ENCODE measurements around the gene LRP6. TPM values are rescaled to one million over a fixed set of nuclear protein-coding genes. Genes with fewer than 3 reads are reported as not detected.

LRP6 gene
- total RNA-seq, 1 experiment from 2014 or later, result 6.7 TPM

DNA sequence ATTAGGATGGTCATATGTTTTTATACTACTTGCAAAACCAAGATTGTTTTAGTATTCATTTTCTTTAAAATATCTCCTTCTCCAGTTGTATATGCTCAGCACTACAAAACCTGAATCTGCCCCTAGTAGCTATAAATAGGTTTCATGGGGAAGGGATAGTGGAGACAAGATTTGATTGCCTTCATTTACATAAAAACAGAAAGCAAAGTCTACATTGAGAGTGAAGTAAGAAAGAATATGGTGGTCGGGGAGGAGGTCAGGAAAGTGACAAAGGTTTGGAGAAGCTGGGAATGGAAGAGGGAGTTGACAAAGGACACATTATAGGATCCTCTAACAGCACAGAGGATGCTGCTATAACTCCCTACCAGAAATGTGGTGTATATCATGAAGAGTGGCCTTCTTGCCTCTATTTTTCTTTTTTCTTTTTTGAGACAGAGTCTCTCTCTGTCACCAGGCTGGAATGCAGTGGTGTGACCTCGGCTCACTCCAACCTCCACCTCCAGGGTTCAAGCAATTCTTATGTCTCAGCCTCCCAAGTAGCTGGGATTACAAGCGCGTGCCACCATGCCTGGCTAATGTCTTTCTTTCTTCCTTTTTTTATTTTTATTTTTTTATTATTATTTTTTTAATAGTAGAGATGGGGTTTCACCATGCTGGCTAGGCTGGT lies 6.6 kb upstream of the LRP6 start:
- H3K36me3 ChIP-seq (ENCODE audit: insufficient read depth, low read length), result no peaks in the 10 kb centered on the region
- no peaks in the 10 kb centered on the region for H3K9me2 ChIP-seq (replicated peaks; ENCODE audit: insufficient read depth, low read length)
- no peaks in the 10 kb centered on the region for H4K20me1 ChIP-seq (ENCODE audit: insufficient read depth, low read depth, low read length)
- DNase-seq, result no peak
- H3K4me3 ChIP-seq (ENCODE audit: low read length), result no peak overlapping the region
- no peaks in the 10 kb centered on the region for H3K79me2 ChIP-seq (ENCODE audit: low read length)
- H3K4me1 ChIP-seq (ENCODE audit: low read length), result no peaks in the 10 kb centered on the region
- H3K27me3 ChIP-seq (ENCODE audit: low read length), result no peaks in the 10 kb centered on the region
- no peaks in the 10 kb centered on the region for H3K9me3 ChIP-seq (ENCODE audit: low read length)
- no peak overlapping the region for H3K9ac ChIP-seq (ENCODE audit: low read length)
- no peak overlapping the region for H2AFZ ChIP-seq (ENCODE audit: low read length)
- H3K27ac ChIP-seq (ENCODE audit: low read length), result no peak overlapping the region
- H3K4me2 ChIP-seq (ENCODE audit: low read depth, low read length, poor library complexity, severe bottlenecking), result no peak overlapping the region

DNA sequence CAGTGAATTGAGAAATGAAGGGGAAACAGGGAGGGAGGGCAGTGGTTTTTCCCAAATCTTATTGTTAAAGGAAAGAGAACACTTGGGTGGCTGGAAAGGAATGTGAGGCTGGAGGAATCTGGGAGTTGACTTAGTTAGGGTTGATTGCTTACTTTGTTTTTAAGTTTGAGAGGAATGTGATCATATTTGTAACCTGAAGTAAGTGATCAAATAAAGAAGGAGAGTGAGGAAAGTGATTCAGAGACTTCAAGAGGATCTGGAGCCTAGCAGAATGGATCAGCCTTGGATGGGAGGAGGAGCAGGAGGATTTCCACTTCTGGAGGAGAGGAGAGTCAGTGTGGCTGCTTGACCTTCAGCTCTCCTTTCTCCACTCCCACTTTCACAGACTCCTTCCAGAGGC lies 6.0 kb upstream of the LRP6 start:
- Histone ChIP-seq H3K4me3 (ENCODE audit: low read length) (no peak overlapping the region), H3K4me2 (ENCODE audit: low read depth, low read length, poor library complexity, severe bottlenecking) (no peak overlapping the region), H3K36me3 (ENCODE audit: insufficient read depth, low read length) (no peaks in the 10 kb centered on the region), H2AFZ (ENCODE audit: low read length) (no peak overlapping the region), H4K20me1 (ENCODE audit: insufficient read depth, low read depth, low read length) (no peaks in the 10 kb centered on the region), H3K27ac (ENCODE audit: low read length) (no peak overlapping the region), H3K9me2 (replicated peaks; ENCODE audit: insufficient read depth, low read length) (no peaks in the 10 kb centered on the region), H3K27me3 (ENCODE audit: low read length) (no peaks in the 10 kb centered on the region), H3K9ac (ENCODE audit: low read length) (no peak overlapping the region), H3K9me3 (ENCODE audit: low read length) (no peaks in the 10 kb centered on the region), H3K79me2 (ENCODE audit: low read length) (no peaks in the 10 kb centered on the region), H3K4me1 (ENCODE audit: low read length) (no peaks in the 10 kb centered on the region; the same call in 1 of the 2 replicates)
- no peak for DNase-seq

DNA sequence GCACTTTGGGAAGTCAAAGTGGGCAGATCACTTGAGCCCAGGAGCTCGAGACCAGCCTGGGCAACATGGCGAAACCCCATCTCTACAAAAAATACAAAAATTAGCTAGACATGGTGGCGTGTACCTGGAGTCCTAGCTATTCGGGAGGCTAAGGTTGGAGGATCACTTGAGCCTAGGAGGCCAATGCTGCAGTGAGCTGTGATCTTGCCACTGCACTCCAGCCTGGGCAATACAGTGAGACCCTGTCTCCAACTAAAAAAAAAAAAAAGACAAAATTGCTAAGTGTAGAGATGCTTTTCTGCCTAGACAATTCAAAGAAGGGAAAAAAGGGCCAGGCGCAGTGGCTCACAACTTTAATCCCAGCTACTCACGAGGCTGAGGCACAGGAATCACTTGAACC lies 3.4 kb upstream of the LRP6 start:
- Histone ChIP-seq H3K9ac (ENCODE audit: low read length) (no peak overlapping the region), H3K4me2 (ENCODE audit: low read depth, low read length, poor library complexity, severe bottlenecking) (no peak overlapping the region), H3K36me3 (ENCODE audit: insufficient read depth, low read length) (no peaks in the 10 kb centered on the region), H3K27me3 (ENCODE audit: low read length) (no peaks in the 10 kb centered on the region), H3K27ac (ENCODE audit: low read length) (no peak overlapping the region), H2AFZ (ENCODE audit: low read length) (no peak overlapping the region), H3K4me1 (ENCODE audit: low read length) (peaks cover 19% of the 10 kb centered on the region), H3K4me3 (ENCODE audit: low read length) (no peak overlapping the region), H3K79me2 (ENCODE audit: low read length) (0 out of 2 replicates have a peak, but pooled peaks cover 3% of the 10 kb centered on the region), H3K9me3 (ENCODE audit: low read length) (no peaks in the 10 kb centered on the region), H4K20me1 (ENCODE audit: insufficient read depth, low read depth, low read length) (peaks cover 4% of the 10 kb centered on the region), H3K9me2 (replicated peaks; ENCODE audit: insufficient read depth, low read length) (no peaks in the 10 kb centered on the region)
- no peak for DNase-seq

DNA sequence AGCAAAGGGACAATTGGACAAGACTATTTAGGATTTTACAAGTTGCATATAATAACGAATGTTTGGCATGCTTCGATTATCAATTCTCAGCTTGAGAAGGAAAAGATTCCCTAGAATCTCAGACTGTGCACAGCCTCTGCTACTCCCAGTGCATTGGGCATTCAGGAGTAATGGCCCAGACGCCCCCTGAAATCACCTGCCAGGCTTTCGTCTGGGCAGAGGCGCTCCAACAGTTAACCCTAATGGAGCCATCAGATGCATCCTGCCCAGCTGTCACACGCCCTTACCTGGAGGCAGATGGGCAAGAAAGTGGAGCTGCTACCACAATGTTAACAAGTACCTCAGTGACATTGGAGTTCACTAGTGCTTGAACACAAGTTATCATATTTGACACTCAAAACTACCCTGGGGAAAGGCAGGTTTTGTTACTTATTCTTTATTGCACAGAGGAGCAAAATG lies 927 bp upstream of the LRP6 start:
- Histone ChIP-seq H3K9ac (ENCODE audit: low read length) (peak overlapping the region; percentile 81), H3K27ac (ENCODE audit: low read length) (no peak overlapping the region), H3K9me2 (replicated peaks; ENCODE audit: insufficient read depth, low read length) (no peaks in the 10 kb centered on the region), H3K4me2 (ENCODE audit: low read depth, low read length, poor library complexity, severe bottlenecking) (peak overlapping the region; percentile 81), H2AFZ (ENCODE audit: low read length) (peak overlapping the region; percentile 87), H3K4me3 (ENCODE audit: low read length) (peak overlapping the region; percentile 79), H4K20me1 (ENCODE audit: insufficient read depth, low read depth, low read length) (peaks cover 13% of the 10 kb centered on the region), H3K9me3 (ENCODE audit: low read length) (no peaks in the 10 kb centered on the region), H3K79me2 (ENCODE audit: low read length) (peaks cover 5% of the 10 kb centered on the region), H3K27me3 (ENCODE audit: low read length) (no peaks in the 10 kb centered on the region), H3K4me1 (ENCODE audit: low read length) (peaks cover 24% of the 10 kb centered on the region), H3K36me3 (ENCODE audit: insufficient read depth, low read length) (no peaks in the 10 kb centered on the region)
- no peak for DNase-seq

DNA sequence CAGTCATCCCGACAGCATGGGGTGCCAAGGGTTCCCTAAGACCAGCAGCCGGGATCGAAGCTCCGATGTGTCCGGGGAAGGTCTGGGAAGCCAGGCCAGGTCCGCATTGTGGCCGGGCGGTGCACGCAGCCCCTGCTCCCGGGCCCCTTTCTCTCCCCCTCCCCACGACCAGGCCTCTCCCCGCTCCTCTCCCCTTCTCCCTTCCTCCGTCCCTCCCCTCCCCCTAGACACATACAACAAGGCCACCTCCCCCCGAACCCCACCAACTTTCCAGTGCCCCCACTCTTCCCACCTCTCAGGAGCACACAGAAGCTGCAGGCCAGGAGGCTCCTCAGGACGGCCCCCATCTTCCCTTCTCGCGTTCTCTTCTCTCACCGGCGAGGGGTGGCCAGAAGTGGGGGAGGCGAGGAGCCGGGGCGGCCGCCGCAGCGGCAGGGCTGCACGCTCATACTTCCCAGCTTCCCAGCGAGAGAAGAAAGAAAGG lies 413 bp downstream of the LRP6 start:
- Histone ChIP-seq H3K36me3 (ENCODE audit: insufficient read depth, low read length) (no peaks in the 10 kb centered on the region), H2AFZ (ENCODE audit: low read length) (peak overlapping the region; percentile 87), H3K27ac (ENCODE audit: low read length) (no peak overlapping the region)

DNA sequence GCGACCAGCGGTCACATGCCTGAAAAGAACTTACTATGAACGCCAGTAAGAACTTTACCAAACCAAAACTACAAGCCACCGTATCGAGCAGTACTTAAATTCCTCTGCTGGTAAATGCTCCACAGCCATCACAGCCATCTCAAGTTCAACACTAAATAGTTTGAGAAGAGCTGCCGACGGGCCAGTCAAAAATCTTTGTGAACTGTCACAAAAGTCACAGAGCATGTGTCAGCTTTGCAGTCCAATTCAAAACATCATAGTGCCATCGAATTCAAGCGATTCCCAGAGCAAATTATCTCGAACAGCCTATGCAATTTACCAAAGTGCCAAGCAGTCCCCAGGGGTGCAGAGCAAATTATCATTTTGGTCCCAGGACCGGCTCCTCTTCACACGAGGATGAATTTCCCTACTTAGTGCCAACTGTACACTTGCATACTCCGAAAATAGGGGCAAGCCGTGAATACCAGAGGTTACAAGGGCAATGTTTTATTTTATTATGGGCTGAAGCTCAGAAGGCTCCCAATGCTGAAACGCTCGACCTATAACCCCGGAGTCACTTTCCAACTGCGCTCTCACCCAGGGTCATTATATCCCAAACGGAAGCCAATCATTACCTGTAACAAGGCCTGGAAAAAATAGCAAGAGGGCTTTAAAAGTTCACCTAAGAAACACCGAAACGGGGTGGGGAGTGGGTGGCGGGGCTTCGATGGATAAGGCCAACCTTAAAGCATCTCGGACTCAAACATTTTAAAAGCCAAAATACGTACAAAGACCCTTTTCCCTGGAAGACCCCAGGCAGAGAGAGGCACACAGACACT lies 1.1 kb downstream of the LRP6 start:
- no peak overlapping the region for H3K27ac ChIP-seq (ENCODE audit: low read length)
- H3K79me2 ChIP-seq (ENCODE audit: low read length), result peaks cover 5% of the 10 kb centered on the region
- H3K9ac ChIP-seq (ENCODE audit: low read length), result peak overlapping the region; percentile 81
- no peaks in the 10 kb centered on the region for H3K9me2 ChIP-seq (replicated peaks; ENCODE audit: insufficient read depth, low read length)
- no peaks in the 10 kb centered on the region for H3K27me3 ChIP-seq (ENCODE audit: low read length)
- H3K4me2 ChIP-seq (ENCODE audit: low read depth, low read length, poor library complexity, severe bottlenecking), result peak overlapping the region; percentile 81
- peaks cover 13% of the 10 kb centered on the region for H4K20me1 ChIP-seq (ENCODE audit: insufficient read depth, low read depth, low read length)
- peaks cover 24% of the 10 kb centered on the region for H3K4me1 ChIP-seq (ENCODE audit: low read length)
- H3K4me3 ChIP-seq (ENCODE audit: low read length), result peak overlapping the region; percentile 79
- no peak for DNase-seq
- H3K36me3 ChIP-seq (ENCODE audit: insufficient read depth, low read length), result no peaks in the 10 kb centered on the region
- H2AFZ ChIP-seq (ENCODE audit: low read length), result no peak overlapping the region
- H3K9me3 ChIP-seq (ENCODE audit: low read length), result no peaks in the 10 kb centered on the region

More for the DNA sequence above, 413 bp downstream of the LRP6 start:
- DNase-seq, result no peak
- no peaks in the 10 kb centered on the region for H3K9me2 ChIP-seq (replicated peaks; ENCODE audit: insufficient read depth, low read length)
- no peaks in the 10 kb centered on the region for H3K27me3 ChIP-seq (ENCODE audit: low read length)
- peaks cover 5% of the 10 kb centered on the region for H3K79me2 ChIP-seq (ENCODE audit: low read length)
- H4K20me1 ChIP-seq (ENCODE audit: insufficient read depth, low read depth, low read length), result peaks cover 13% of the 10 kb centered on the region
- H3K4me1 ChIP-seq (ENCODE audit: low read length), result peaks cover 24% of the 10 kb centered on the region
- no peaks in the 10 kb centered on the region for H3K9me3 ChIP-seq (ENCODE audit: low read length)
- peak overlapping the region; percentile 81 for H3K9ac ChIP-seq (ENCODE audit: low read length)
- H3K4me2 ChIP-seq (ENCODE audit: low read depth, low read length, poor library complexity, severe bottlenecking), result peak overlapping the region; percentile 81
- peak overlapping the region; percentile 79 for H3K4me3 ChIP-seq (ENCODE audit: low read length)

DNA sequence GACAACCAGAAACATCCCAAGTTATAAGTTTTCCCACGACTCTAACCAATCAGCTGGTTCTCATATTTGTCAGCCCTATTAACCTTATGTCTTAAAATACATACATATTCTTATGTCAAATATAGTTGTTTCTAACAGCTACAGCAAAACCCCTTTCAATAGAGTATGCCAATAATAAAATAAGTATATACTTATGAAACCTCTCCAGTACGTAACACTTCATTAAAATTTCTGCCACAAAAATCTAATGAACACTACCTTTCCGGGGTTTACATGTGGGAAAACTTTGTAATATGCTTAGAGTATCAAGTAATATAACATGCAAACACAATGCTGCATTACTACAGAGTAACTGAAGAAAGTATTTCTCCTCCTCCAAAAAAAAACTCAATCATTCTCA lies 1.8 kb downstream of the LRP6 start:
- Histone ChIP-seq H3K4me3 (ENCODE audit: low read length) (no peak overlapping the region), H3K9me2 (replicated peaks; ENCODE audit: insufficient read depth, low read length) (no peaks in the 10 kb centered on the region), H3K4me2 (ENCODE audit: low read depth, low read length, poor library complexity, severe bottlenecking) (peak overlapping the region; percentile 81), H3K79me2 (ENCODE audit: low read length) (peaks cover 5% of the 10 kb centered on the region), H2AFZ (ENCODE audit: low read length) (no peak overlapping the region), H3K27me3 (ENCODE audit: low read length) (no peaks in the 10 kb centered on the region), H3K9me3 (ENCODE audit: low read length) (no peaks in the 10 kb centered on the region), H3K9ac (ENCODE audit: low read length) (no peak overlapping the region), H3K27ac (ENCODE audit: low read length) (no peak overlapping the region), H3K4me1 (ENCODE audit: low read length) (peaks cover 24% of the 10 kb centered on the region), H4K20me1 (ENCODE audit: insufficient read depth, low read depth, low read length) (peaks cover 18% of the 10 kb centered on the region), H3K36me3 (ENCODE audit: insufficient read depth, low read length) (no peaks in the 10 kb centered on the region)
- DNase-seq, result no peak

DNA sequence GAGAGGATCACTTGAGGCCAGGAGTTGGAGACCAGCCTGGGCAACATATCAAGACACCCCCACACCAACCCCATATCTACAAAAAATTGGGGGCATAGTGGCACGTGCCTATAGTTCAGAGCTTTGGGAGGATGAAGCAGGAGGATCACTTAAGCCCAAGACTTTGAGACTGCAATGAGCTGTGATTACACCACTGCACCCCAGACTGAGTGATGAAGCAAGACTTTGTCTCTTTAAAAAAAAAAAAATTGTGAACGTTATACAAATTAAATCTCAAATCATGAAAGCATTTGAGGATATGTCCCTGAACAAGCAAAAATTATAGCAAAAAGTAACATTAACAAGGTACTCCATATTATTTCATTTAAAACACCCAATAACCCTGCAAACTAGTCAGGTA lies 2.9 kb downstream of the LRP6 start:
- Histone ChIP-seq H3K9me2 (replicated peaks; ENCODE audit: insufficient read depth, low read length) (no peaks in the 10 kb centered on the region), H3K9me3 (ENCODE audit: low read length) (no peaks in the 10 kb centered on the region), H3K9ac (ENCODE audit: low read length) (no peak overlapping the region), H3K4me3 (ENCODE audit: low read length) (no peak overlapping the region), H3K4me1 (ENCODE audit: low read length) (peaks cover 24% of the 10 kb centered on the region), H3K4me2 (ENCODE audit: low read depth, low read length, poor library complexity, severe bottlenecking) (no peak overlapping the region), H3K27me3 (ENCODE audit: low read length) (no peaks in the 10 kb centered on the region), H2AFZ (ENCODE audit: low read length) (no peak overlapping the region), H3K27ac (ENCODE audit: low read length) (no peak overlapping the region), H3K79me2 (ENCODE audit: low read length) (peaks cover 5% of the 10 kb centered on the region), H3K36me3 (ENCODE audit: insufficient read depth, low read length) (no peaks in the 10 kb centered on the region), H4K20me1 (ENCODE audit: insufficient read depth, low read depth, low read length) (peaks cover 25% of the 10 kb centered on the region)
- DNase-seq, result no peak

Data from Karpas-422 (cell line).